Memory B cell (primary cell): ENCODE data around the gene SH3RF3.
A peak's percentile ranks its signal among the peaks of the same experiment; 100 is the strongest.

ENCODE experiments used
- ATAC-seq: fragments of 150-1000 bp; cut with Tn5 transposase; 2 replicates; pipeline ENCODE4 v1.10.0; 2021; ENCODE audit warnings: low read depth, mild to moderate bottlenecking, moderate library complexity
- DNase-seq, 2 donors: peaks; one replicate each; pipeline ENCODE4 v3.0.0; 2022; ENCODE audit warnings: low spot score in 2 of 2
- H3K27ac Mint-ChIP-seq: one replicate; pipeline ENCODE4 v1.8.0; 2022; ENCODE audit warnings: mild to moderate bottlenecking, moderate library complexity, mixed read lengths
- H3K27me3 Mint-ChIP-seq: one replicate; pipeline ENCODE4 v1.8.0; 2022; ENCODE audit warnings: mixed read lengths
- H3K36me3 Mint-ChIP-seq: one replicate; pipeline ENCODE4 v1.8.0; 2022; ENCODE audit warnings: mild to moderate bottlenecking, mixed read lengths
- H3K4me1 Mint-ChIP-seq: one replicate; pipeline ENCODE4 v1.8.0; 2022; ENCODE audit warnings: mixed read lengths
- H3K4me3 Mint-ChIP-seq: one replicate; pipeline ENCODE4 v1.8.0; 2022; ENCODE audit warnings: mild to moderate bottlenecking, moderate library complexity, mixed read lengths
- H3K9me3 Mint-ChIP-seq: one replicate; pipeline ENCODE4 v1.8.0; 2022; ENCODE audit warnings: mixed read lengths

SH3RF3 gene

DNA sequence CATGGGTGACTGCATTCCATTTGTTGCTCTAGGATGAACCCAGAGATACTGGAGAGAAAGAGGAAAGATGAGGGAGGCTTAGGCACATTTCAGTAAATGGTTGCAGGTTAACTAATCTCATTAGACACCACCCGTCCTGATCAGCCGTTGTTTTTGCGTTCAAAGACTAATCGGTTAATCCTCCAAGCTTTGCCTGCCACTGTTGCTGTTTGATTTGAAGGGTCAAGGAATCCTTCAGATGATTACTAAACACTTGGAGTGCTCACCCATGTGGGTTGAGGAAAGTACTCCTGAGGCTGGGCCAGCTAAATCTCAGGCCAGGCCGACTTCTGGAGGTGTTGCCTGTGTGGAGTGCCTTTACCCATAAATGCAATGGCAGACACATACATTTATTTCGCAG lies 8.6 kb downstream of the SH3RF3 start:
- DNase-seq (no peak), ATAC-seq (no peak)
- Mint-ChIP-seq H3K27ac (no peak overlapping the region), H3K4me1 (no peaks in the 10 kb centered on the region), H3K9me3 (no peaks in the 10 kb centered on the region), H3K36me3 (no peaks in the 10 kb centered on the region), H3K27me3 (peaks cover 3% of the 10 kb centered on the region), H3K4me3 (no peak overlapping the region)

DNA sequence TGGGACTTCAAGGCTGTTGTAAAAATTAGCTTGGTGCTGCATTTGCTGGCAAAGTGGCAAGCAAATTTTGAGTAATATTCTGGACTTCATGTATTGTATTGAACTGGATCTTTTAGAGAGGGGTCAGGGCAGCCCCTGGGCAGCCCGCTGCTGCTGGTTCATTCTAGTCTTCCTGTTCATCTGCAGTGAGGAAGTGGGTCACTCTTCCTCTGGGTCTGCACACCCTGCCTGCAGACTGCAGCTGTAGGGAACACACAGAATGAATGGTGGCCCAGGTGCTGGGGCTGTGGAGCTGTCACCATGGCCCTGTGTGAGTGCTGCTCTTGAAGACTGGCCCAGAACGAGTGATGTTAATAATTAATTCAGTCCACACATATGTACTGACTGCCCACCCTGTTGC lies 9.4 kb downstream of the SH3RF3 start:
- no peaks in the 10 kb centered on the region for H3K4me1 Mint-ChIP-seq
- no peak overlapping the region for H3K27ac Mint-ChIP-seq
- H3K9me3 Mint-ChIP-seq: no peaks in the 10 kb centered on the region
- no peak overlapping the region for H3K4me3 Mint-ChIP-seq
- ATAC-seq (no peak), DNase-seq (no peak)
- H3K27me3 Mint-ChIP-seq: peaks cover 3% of the 10 kb centered on the region
- H3K36me3 Mint-ChIP-seq: no peaks in the 10 kb centered on the region

DNA sequence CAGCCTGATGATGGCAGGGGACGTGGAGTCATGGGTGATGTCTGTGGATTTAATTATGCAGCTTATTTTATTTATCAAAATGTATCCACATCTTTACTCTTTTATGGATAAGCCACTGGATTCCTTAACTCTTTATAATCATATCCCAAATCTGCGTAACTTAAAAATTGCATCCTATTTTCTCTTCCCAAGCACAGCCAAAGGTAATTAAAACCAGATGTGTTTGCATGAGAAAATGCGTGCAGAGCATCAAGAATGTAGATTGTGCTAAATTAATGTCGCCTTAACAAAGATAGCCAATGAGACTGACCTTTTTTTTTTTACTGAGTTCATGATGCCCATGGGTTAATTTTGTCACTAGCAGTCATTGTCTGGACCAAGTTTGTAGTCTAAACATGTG lies 10.0 kb downstream of the SH3RF3 start:
- no peak for ATAC-seq
- no peak for DNase-seq
- peaks cover 3% of the 10 kb centered on the region for H3K27me3 Mint-ChIP-seq
- H3K36me3 Mint-ChIP-seq: no peaks in the 10 kb centered on the region
- no peaks in the 10 kb centered on the region for H3K9me3 Mint-ChIP-seq
- H3K4me1 Mint-ChIP-seq: peaks cover 3% of the 10 kb centered on the region
- H3K4me3 Mint-ChIP-seq: no peak overlapping the region
- H3K27ac Mint-ChIP-seq: no peak overlapping the region

DNA sequence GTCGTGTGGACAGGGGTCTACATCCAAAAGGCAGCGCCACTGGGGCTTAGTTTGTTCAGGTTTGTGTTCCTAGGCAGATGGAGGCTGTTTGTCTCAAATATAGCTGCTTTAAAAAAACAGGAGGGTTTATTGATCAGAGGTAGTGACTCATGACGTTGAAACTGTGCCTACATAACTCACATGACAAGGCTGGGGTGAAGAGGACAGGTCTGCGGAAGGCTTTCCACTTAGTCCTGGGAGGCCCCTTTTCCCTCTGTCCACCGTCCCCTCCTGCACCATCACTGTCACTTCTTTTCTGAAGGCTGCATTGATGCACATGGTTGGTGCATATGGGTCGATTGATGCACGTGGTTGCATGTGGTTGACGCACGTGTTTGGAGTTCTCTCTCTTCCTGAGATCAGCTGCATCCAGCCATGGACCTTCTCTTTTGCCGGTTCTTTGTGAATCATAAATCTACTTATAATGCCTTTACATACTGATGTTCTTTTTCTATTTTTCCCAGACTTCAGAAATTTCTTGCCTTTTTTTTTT lies 10.9 kb downstream of the SH3RF3 start:
- Mint-ChIP-seq H3K27me3 (peaks cover 3% of the 10 kb centered on the region), H3K4me1 (peaks cover 3% of the 10 kb centered on the region), H3K27ac (no peak overlapping the region), H3K36me3 (no peaks in the 10 kb centered on the region), H3K9me3 (no peaks in the 10 kb centered on the region), H3K4me3 (no peak overlapping the region)
- DNase-seq (no peak), ATAC-seq (no peak)

DNA sequence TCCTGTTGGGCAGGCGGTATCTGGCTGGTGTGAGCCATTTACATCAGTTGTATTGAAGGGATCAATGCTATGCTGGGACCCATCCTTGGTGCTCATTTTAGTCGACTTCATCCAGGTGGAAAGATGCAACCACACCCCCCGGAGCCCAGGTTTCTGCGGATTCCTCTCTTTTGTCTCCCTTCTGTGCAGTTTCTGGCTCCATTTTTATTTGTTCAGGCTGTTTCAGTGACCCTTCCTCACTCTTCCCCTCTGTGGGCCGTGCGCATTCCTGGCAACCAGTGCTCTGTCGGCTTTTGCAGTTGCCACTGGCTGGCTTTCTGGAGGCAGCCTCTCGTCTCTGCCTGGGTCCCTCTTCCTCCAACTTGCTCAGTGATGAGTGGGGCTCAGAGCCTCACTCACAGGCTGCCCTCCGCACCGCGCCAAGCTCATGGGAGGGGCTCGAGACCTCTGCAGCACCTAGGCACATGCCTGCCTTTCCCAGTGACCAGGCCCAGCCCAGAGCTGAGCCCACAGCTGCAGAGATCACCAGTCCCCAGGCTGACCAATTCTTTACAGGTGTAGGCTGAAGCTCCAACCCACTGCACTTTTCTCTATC lies 12.1 kb downstream of the SH3RF3 start:
- DNase-seq (no peak), ATAC-seq (no peak)
- Mint-ChIP-seq H3K4me1 (peaks cover 3% of the 10 kb centered on the region), H3K9me3 (no peaks in the 10 kb centered on the region), H3K27ac (no peak overlapping the region), H3K27me3 (no peaks in the 10 kb centered on the region), H3K36me3 (no peaks in the 10 kb centered on the region), H3K4me3 (no peak overlapping the region)

DNA sequence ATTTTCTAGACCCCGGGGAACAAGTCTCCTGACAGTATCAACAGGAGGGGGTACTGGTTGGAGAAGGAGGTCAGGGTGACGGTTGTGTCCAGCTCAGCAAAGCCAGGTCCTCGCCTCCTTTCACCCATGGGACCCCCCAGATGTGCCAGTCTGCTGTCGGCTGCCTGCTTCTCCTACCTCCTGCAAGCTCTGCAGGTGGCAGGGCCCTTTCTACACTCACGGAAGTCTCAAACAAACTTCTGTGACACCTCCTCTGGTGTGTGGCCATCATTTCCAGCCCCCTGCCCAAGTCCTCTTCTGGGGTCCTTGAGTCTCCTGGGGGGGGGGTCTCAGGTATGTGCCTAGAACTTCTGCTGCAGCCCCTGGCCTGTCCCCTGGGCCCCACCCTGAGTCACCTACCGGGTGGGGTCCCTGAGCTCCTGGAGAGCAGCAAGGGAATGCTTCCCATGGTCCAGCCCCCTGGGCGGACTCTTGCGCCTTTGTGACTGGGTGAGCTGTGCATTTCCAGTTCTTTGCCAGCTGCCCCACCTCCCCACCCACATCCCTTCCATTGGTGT lies 12.8 kb downstream of the SH3RF3 start:
- Mint-ChIP-seq H3K36me3 (no peaks in the 10 kb centered on the region), H3K27me3 (no peaks in the 10 kb centered on the region), H3K9me3 (no peaks in the 10 kb centered on the region), H3K4me3 (no peak overlapping the region), H3K27ac (no peak overlapping the region), H3K4me1 (peaks cover 3% of the 10 kb centered on the region)
- DNase-seq (no peak), ATAC-seq (no peak)

DNA sequence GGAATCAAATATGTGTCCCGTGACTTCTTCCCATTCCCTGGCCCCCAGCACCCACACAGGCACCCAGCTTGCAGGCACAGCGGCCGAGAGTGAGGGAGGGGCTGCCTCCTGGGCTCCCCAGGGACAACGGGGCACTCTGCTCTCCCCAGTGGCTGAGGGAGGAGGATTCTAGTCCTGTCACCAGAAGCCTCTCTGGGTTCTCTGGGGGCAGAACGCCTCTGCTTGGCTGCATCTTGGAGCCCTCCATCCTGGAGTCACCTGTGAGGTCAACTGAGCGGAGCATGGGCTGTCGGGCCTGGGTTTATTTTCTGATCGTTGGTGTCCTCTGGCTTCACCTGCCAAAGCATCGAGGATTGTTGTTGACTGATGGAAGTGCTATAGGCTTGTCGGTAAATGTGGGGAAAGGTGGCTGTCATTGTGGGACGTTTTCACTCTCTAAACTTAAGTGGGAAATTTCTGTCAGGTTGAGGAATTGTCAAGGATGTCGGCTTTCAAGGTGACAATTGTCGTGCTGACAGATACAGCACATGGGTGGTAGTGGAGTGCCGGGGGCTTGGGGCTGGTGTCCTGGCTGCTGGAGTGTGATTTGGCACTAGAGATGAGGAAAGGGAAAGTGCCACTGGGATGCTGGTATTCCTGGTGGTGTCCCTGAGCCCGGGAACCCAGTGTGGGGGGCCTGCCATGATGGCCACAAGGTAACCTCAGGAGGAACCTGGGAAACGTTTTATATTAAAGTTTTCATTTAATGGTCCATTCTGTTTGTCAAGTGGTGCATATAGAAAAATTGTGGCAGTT lies 13.6 kb downstream of the SH3RF3 start:
- ATAC-seq (no peak), DNase-seq (no peak)
- H3K36me3 Mint-ChIP-seq: no peaks in the 10 kb centered on the region
- no peak overlapping the region for H3K4me3 Mint-ChIP-seq
- H3K27ac Mint-ChIP-seq: no peak overlapping the region
- peaks cover 3% of the 10 kb centered on the region for H3K4me1 Mint-ChIP-seq
- H3K27me3 Mint-ChIP-seq: no peaks in the 10 kb centered on the region
- no peaks in the 10 kb centered on the region for H3K9me3 Mint-ChIP-seq

DNA sequence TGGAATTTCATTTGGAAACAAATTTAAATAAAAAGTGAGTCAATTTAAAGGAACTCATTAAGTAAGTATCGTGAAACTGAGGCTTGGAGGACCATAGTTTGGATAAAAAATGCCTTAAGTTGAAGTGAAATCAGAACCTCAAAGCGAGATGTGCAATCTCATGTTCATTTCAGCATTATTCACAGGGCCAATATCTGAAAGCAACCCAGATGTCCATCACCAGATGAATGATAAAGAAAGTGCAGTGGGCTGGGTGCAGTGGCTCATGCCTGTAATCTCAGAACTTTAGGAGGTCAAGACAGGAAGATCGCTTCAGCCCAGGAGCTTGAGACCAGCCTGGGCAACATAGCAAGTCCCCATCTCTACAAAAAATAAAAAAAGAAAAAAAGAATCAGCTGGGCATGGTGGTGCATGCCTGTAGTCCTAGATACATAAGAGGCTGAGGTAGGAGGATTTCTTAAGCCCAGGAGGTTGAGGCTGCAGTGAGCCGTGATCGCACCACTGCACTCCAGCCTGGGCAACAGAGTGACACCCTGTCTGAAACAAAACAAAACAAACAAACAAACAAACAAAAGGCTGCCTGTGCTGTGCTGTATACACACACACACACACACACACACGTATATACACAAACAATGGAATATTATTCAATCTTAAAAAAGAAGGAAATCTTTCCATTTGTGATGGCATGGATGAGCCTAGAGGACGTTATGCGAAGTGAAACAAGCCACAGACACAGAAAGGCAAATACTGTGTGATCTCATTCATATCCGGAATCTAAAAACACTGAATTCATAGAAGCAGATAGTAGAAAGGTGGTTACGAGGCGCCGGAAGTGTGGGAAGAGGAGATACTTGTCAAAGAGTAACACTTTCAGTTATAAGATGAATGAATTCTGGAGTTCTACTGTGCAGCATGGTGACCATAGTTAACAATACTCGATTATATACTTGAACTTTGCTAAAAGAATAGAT lies 14.5 kb downstream of the SH3RF3 start:
- H3K36me3 Mint-ChIP-seq: no peaks in the 10 kb centered on the region
- peaks cover 6% of the 10 kb centered on the region for H3K4me1 Mint-ChIP-seq
- peak overlapping the region; percentile 12 for H3K27ac Mint-ChIP-seq
- H3K4me3 Mint-ChIP-seq: peak overlapping the region; percentile 38
- no peaks in the 10 kb centered on the region for H3K9me3 Mint-ChIP-seq
- no peaks in the 10 kb centered on the region for H3K27me3 Mint-ChIP-seq
- DNase-seq: no peak
- ATAC-seq: no peak

DNA sequence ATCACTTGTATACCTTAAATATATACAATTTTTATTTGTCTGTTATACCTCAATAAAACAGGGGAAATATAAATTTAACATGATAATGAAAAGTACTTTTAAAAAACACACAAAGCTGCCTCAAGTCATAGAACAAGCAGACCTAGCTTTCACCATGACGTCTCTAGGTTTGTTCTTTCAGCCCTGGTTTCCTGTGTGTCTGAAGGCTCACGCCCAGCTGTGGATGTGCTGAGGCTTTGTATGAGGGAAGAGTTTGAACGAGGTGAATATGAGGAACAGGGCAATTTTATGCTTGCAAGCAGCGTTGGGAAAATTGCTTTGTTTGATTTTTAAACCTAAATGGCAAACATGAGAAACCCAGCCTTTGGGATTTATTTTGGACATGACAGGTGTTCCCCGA lies 15.3 kb downstream of the SH3RF3 start:
- no peak for DNase-seq
- peaks cover 6% of the 10 kb centered on the region for H3K4me1 Mint-ChIP-seq
- no peaks in the 10 kb centered on the region for H3K36me3 Mint-ChIP-seq
- H3K27me3 Mint-ChIP-seq: peaks cover 1% of the 10 kb centered on the region
- H3K4me3 Mint-ChIP-seq: no peak overlapping the region
- no peak for ATAC-seq
- no peaks in the 10 kb centered on the region for H3K9me3 Mint-ChIP-seq
- no peak overlapping the region for H3K27ac Mint-ChIP-seq

DNA sequence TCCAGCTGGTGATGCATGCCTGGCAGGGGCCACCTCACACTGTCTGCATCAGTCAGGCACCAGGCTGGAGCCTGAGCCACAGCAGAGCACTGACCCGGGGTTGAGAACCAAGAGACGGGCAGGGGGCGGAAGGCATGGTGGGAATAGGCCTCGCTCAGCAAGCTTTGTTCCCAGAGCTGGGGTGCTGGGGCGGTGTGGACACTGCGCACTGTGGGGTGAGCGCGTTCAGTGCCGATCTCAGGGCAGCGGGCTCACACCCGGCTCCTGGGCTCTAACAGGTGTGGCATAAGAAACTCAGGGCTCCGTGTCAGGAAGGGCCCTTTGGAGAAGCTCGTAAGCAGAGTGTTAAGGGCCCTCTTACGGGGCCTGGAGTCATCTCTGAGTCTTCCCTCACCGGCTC lies 15.7 kb downstream of the SH3RF3 start:
- no peaks in the 10 kb centered on the region for H3K36me3 Mint-ChIP-seq
- no peak overlapping the region for H3K27ac Mint-ChIP-seq
- ATAC-seq (no peak), DNase-seq (no peak)
- no peaks in the 10 kb centered on the region for H3K9me3 Mint-ChIP-seq
- peaks cover 1% of the 10 kb centered on the region for H3K27me3 Mint-ChIP-seq
- no peak overlapping the region for H3K4me3 Mint-ChIP-seq
- peaks cover 6% of the 10 kb centered on the region for H3K4me1 Mint-ChIP-seq

DNA sequence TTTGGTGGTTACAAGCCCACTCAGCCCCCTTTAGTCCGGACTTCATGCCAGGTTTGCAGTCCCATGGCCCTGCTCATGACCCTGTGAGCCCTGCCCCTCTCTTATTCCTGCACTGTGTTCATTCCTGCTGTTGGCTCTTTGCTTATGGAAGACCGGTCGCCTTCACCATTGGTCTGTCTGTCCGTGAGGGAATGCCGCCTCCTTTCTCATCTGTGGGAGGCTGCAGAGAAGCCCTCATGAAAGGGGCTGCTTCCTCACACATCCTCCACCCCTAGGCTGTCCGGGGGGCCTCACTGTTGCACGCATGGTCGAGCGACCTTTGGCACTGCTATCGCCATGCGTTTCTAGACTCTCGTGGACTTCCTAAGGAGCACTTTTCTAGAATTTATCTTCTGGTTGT lies 16.3 kb downstream of the SH3RF3 start:
- H3K9me3 Mint-ChIP-seq: no peaks in the 10 kb centered on the region
- no peaks in the 10 kb centered on the region for H3K36me3 Mint-ChIP-seq
- no peak for DNase-seq
- H3K27ac Mint-ChIP-seq: no peak overlapping the region
- no peak overlapping the region for H3K4me3 Mint-ChIP-seq
- H3K27me3 Mint-ChIP-seq: peaks cover 4% of the 10 kb centered on the region
- no peak for ATAC-seq
- peaks cover 8% of the 10 kb centered on the region for H3K4me1 Mint-ChIP-seq

DNA sequence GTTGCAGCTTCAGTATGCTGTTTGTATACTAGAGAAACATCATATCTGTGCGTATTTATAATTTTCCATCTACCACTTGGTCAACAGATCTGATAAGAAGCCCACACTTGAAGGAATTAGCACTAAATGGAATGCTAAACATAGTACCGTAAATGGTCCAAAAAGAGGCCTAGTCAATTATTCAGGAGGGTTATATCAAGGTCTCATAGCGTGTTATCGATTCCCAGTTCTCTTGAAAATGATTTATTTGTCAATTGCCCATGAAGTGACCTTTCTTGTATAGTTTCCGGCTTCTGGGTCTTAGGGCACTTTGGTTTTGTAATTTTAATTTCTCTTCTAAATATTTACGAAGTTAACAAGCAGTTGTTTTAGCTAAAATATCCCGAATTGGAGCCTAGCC lies 18.4 kb downstream of the SH3RF3 start:
- no peak overlapping the region for H3K27ac Mint-ChIP-seq
- peaks cover 8% of the 10 kb centered on the region for H3K4me1 Mint-ChIP-seq
- no peak for ATAC-seq
- DNase-seq: no peak
- peaks cover 4% of the 10 kb centered on the region for H3K27me3 Mint-ChIP-seq
- no peaks in the 10 kb centered on the region for H3K9me3 Mint-ChIP-seq
- H3K36me3 Mint-ChIP-seq: no peaks in the 10 kb centered on the region
- no peak overlapping the region for H3K4me3 Mint-ChIP-seq

DNA sequence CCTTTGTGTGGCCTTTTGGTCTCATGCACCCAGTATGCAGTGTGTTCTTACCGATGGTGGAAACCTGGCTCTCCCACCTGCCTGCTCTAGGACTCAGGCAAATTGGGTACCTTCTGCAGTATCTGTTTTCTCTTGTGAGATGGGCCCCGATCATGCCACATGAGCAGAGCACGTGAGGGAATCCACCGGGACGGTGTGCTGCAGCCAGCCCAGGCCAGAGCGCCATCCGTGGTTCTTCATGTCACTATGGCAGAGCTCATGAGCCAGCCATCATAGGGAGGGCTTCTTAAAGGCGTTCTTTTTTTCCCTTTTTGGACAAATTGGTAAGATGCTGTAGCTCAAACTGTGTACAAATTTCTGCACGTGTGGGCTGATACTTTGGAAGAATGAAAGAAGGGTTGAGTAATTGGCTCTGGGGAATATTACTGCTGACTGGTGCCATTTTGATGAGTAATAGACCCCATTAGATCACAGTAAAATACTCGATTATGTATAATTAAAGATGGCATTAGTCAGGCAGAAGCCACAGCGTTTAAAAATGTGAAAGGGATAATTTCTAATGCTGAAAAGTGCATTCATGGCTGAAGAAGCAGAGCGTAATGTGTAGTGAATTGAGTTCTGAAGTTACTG lies 19.2 kb downstream of the SH3RF3 start:
- Mint-ChIP-seq H3K4me1 (peaks cover 8% of the 10 kb centered on the region), H3K4me3 (no peak overlapping the region), H3K36me3 (no peaks in the 10 kb centered on the region), H3K9me3 (no peaks in the 10 kb centered on the region), H3K27ac (no peak overlapping the region), H3K27me3 (peaks cover 4% of the 10 kb centered on the region)
- no peak for ATAC-seq
- DNase-seq: no peak
